Vagina (tissue), 2 donors: Measurements from ENCODE around the gene TMEM98. TPM values are rescaled to one million over a fixed set of nuclear protein-coding genes. Genes with fewer than 3 reads are reported as not detected.
"Not testable (repeated sequence)": the region's sequence is repeated elsewhere in the genome, so short reads cannot be mapped to it uniquely, and the experiment has no call there.

Source experiments
- DNase-seq, 2 donors: peaks; one replicate each; pipeline ENCODE4 v3.0.0-alpha.2; 2017; ENCODE audit errors: extremely low spot score in 2 of 2
- H3K27ac ChIP-seq: fragments of 200-600 bp; sonication (generic); one replicate; pipeline ENCODE4 v1.5.1; 2019
- H3K27me3 ChIP-seq: fragments of 200-600 bp; sonication (generic); one replicate; pipeline ENCODE4 v1.5.1; 2019
- H3K36me3 ChIP-seq, 2 donors: fragments of 200-600 bp; sonication (generic); one replicate each; pipeline ENCODE4 v1.5.1; 2017 to 2019
- H3K4me1 ChIP-seq: fragments of 200-600 bp; sonication (generic); one replicate; pipeline ENCODE4 v1.5.1; 2019
- H3K4me3 ChIP-seq, 2 donors: fragments of 200-600 bp; sonication (generic); 1 replicate in 1 of 2; 2 replicates in 1 of 2; pipeline ENCODE4 v1.5.1; 2016 to 2019
- H3K9me3 ChIP-seq: fragments of 200-600 bp; sonication (generic); one replicate; pipeline ENCODE4 v1.5.1; 2019
- POLR2A ChIP-seq, 2 donors: fragments of 450-650 bp; IDR thresholded peaks; one replicate each; pipeline ENCODE4 v1.6.1; 2017; ENCODE audit warnings: antibody characterized with exemption in 2 of 2, mild to moderate bottlenecking in 2 of 2, moderate library complexity in 2 of 2
- POLR2AphosphoS5 ChIP-seq, 2 donors: sonication (generic); formaldehyde crosslinking; IDR thresholded peaks; one replicate each; pipeline ENCODE4 v1.9.0; 2017; ENCODE audit warnings: antibody characterized with exemption in 2 of 2, mild to moderate bottlenecking in 2 of 2, low read depth in 1 of 2; ENCODE audit not compliant: insufficient read depth in 1 of 2
- intact Hi-C: fragments of 100-400 bp; cut with DNase I; formaldehyde crosslinking; loops from one replicate; pipeline ENCODE4 v1.15.1; 2023
- total RNA-seq: library from RNA; depleted of rRNA; stranded (reverse); fragments of >200 nt; gene quantifications from one replicate; pipeline ENCODE4 v1.2.3, GENCODE V29; 2016
- TF ChIP-seq, protein P1 (sequence below), 3 experiments: fragments of 450-650 bp in 2 of 3; fragments of 200-600 bp in 1 of 3; sonication (generic) in 1 of 3; IDR thresholded peaks; one replicate each; pipeline ENCODE4 v1.5.1; 2017 to 2019; ENCODE audit warnings: antibody characterized with exemption in 3 of 3, mild to moderate bottlenecking in 2 of 3, moderate library complexity in 2 of 3

The TMEM98 gene
- total RNA-seq, 1 donor from 2014 or later: 85.0 TPM

DNA sequence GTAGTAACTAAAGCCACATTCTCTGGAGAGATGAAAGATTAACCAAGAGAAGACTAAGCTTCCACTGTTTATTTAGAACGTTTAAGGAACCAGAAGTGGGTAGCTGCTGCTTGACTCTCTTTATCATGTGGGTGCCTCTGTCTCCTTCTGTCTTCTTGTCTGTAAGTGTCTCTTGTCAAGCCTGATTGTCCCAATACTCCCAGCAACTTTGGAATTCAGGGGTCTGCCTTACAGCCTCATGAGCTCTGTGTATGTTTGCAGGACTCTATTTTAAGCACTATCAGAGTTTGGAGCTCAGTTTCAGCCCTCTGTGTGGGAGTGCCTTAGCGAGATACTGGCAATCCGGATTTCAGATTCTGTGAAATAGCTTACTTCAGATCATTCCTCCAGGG lies 34.4 kb downstream of the TMEM98 start:
- Histone ChIP-seq H3K4me3 (no peak overlapping the region), H3K4me1 (no peaks in the 10 kb centered on the region), H3K9me3 (no peaks in the 10 kb centered on the region), H3K27ac (no peak overlapping the region), H3K36me3 (no peaks in the 10 kb centered on the region), H3K27me3 (no peaks in the 10 kb centered on the region)
- intact Hi-C loops: no loop called here
- TF ChIP-seq, protein P1, sequence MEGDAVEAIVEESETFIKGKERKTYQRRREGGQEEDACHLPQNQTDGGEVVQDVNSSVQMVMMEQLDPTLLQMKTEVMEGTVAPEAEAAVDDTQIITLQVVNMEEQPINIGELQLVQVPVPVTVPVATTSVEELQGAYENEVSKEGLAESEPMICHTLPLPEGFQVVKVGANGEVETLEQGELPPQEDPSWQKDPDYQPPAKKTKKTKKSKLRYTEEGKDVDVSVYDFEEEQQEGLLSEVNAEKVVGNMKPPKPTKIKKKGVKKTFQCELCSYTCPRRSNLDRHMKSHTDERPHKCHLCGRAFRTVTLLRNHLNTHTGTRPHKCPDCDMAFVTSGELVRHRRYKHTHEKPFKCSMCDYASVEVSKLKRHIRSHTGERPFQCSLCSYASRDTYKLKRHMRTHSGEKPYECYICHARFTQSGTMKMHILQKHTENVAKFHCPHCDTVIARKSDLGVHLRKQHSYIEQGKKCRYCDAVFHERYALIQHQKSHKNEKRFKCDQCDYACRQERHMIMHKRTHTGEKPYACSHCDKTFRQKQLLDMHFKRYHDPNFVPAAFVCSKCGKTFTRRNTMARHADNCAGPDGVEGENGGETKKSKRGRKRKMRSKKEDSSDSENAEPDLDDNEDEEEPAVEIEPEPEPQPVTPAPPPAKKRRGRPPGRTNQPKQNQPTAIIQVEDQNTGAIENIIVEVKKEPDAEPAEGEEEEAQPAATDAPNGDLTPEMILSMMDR (IDR thresholded peaks at IDR 0.05): no peak
- TF ChIP-seq POLR2AphosphoS5 (IDR thresholded peaks at IDR 0.05; ENCODE audit: insufficient read depth in 1 of 2, low read depth in 1 of 2) (no peak), POLR2A (IDR thresholded peaks at IDR 0.05) (no peak)
- no peak for DNase-seq

DNA sequence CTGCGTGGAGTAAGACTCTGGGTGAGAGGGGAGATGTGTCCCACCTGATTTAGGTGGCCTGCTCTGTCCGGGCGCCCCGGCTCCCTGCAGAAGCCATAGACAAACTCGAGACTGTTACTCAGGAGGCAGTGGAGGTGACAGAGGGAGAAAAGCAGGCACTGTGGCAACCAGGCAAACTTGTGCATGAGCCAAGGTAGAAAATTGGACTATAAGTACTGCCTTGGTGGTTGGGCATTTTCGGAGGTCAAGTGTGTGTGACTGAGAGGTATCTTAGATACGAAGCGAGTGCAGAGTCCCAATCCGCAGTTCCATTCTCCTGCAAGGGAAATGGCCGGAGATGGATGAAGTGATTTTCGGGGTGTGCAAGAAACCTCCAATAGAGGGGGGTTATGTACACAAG lies 36.6 kb downstream of the TMEM98 start:
- Histone ChIP-seq H3K4me3 (no peak overlapping the region), H3K27ac (no peak overlapping the region), H3K27me3 (no peaks in the 10 kb centered on the region), H3K9me3 (no peaks in the 10 kb centered on the region), H3K4me1 (no peaks in the 10 kb centered on the region), H3K36me3 (no peaks in the 10 kb centered on the region)
- DNase-seq: no peak
- no peak for TF ChIP-seq POLR2A (IDR thresholded peaks at IDR 0.05)
- TF ChIP-seq, protein P1 (IDR thresholded peaks at IDR 0.05): no peak
- TF ChIP-seq POLR2AphosphoS5 (IDR thresholded peaks at IDR 0.05; ENCODE audit: insufficient read depth in 1 of 2, low read depth in 1 of 2): no peak
- intact Hi-C loops: no loop called here

DNA sequence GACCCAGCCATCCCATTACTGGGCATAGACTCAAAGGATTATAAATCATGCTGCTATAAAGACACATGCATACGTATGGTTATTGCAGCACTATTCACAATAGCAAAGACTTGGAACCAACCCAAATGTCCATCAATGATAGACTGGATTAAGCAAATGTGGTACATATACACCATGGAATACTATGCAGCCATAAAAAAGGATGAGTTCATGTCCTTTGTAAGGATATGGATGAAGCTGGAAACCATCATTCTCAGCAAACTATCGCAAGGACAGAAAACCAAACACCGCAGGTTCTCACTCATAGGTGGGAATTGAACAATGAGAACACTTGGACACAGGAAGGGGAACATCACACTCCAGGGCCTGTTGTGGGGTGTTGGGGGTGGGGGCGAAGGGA lies 41.3 kb downstream of the TMEM98 start:
- DNase-seq, H3K9me3 ChIP-seq, H3K4me1 ChIP-seq, H3K4me3 ChIP-seq, H3K27ac ChIP-seq, intact Hi-C loops, H3K27me3 ChIP-seq, H3K36me3 ChIP-seq: not testable (repeated sequence)

DNA sequence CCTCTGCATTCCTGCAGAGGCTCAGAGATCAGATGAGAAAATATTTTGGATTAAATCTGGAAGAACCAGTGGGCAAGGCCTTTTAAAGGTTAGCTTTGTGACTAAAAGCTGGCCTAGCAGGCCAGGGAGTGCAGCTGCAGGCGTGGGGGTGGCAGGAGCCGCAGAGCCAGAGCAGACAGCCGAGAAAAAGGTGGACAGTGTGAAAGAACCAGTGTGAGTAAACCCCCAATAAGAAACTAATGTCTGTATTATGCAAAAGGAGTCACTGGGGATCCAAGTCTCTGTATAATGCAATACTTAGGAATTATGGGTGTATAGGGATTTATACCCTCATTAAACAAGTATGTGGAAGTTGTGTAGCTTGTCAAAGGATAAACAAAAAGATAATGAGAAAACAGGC lies 42.3 kb downstream of the TMEM98 start:
- intact Hi-C loops: no loop called here
- no peaks in the 10 kb centered on the region for H3K36me3 ChIP-seq
- H3K27me3 ChIP-seq: no peaks in the 10 kb centered on the region
- no peak overlapping the region for H3K27ac ChIP-seq
- no peaks in the 10 kb centered on the region for H3K4me1 ChIP-seq
- no peaks in the 10 kb centered on the region for H3K9me3 ChIP-seq
- TF ChIP-seq POLR2A (IDR thresholded peaks at IDR 0.05) (no peak), POLR2AphosphoS5 (IDR thresholded peaks at IDR 0.05; ENCODE audit: insufficient read depth in 1 of 2, low read depth in 1 of 2) (no peak)
- TF ChIP-seq, protein P1 (IDR thresholded peaks at IDR 0.05): no peak
- no peak for DNase-seq
- H3K4me3 ChIP-seq: no peak overlapping the region

DNA sequence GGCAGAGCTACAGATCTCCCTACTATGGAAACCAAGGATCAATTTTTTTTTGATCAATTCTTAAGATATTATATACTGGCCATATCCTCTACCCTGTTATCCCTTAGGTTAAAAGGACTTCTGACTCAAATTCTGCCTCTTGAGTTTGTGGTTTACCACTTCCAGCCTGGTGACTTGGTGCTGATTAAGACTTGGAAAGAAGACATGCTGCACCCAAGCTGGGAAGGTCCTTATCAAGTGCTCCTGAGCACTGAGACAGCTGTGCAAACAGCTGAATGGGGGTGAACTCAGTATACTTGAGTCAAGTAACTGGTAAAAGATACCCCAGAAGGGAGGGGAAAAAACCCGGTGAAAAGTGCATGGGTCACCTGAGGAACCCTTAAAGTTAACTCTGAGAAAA lies 43.2 kb downstream of the TMEM98 start:
- Histone ChIP-seq H3K4me1 (no peaks in the 10 kb centered on the region), H3K27ac (no peak overlapping the region), H3K9me3 (no peaks in the 10 kb centered on the region), H3K36me3 (no peaks in the 10 kb centered on the region), H3K4me3 (no peak overlapping the region), H3K27me3 (no peaks in the 10 kb centered on the region)
- intact Hi-C loops: no loop called here
- TF ChIP-seq POLR2A (IDR thresholded peaks at IDR 0.05) (no peak), POLR2AphosphoS5 (IDR thresholded peaks at IDR 0.05; ENCODE audit: insufficient read depth in 1 of 2, low read depth in 1 of 2) (no peak)
- TF ChIP-seq, protein P1 (IDR thresholded peaks at IDR 0.05): no peak
- DNase-seq: no peak

DNA sequence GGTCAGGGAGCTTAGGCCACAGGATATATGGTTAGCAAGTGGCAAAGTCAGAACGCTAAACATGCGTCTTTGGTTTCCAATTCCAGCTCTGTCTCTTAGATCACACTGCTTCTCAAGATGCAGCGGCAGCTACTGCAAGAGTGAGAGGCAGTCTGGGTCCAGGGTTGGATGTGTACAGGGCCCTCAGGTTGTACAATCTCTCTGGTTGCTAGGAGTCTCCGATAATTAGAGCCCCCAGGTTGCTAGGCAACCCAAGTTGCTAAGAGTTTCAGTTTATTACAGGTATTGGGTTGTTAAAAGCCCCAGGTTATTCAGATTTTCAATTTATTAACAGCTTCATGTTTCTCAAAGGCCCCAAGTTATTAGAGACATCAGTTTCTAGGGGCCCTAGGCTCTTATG lies 48.2 kb downstream of the TMEM98 start:
- no peak overlapping the region for H3K4me3 ChIP-seq
- TF ChIP-seq POLR2A (IDR thresholded peaks at IDR 0.05): no peak
- TF ChIP-seq, protein P1 (IDR thresholded peaks at IDR 0.05): no peak
- no peak for TF ChIP-seq POLR2AphosphoS5 (IDR thresholded peaks at IDR 0.05; ENCODE audit: insufficient read depth in 1 of 2, low read depth in 1 of 2)
- no peak overlapping the region for H3K27ac ChIP-seq
- no peak for DNase-seq
- H3K36me3 ChIP-seq: no peaks in the 10 kb centered on the region
- H3K27me3 ChIP-seq: no peaks in the 10 kb centered on the region
- no peaks in the 10 kb centered on the region for H3K9me3 ChIP-seq
- intact Hi-C loops: no loop called here
- H3K4me1 ChIP-seq: no peaks in the 10 kb centered on the region
